ENCODE data around the gene RFC4. TPM values are rescaled to one million over a fixed set of nuclear protein-coding genes. Genes with fewer than 3 reads are reported as not detected.

Gene RFC4
- polyA plus RNA-seq, 6 donors from 2014 or later: 22.2 to 34.4 (median 25.0) TPM

- no peaks in the 10 kb centered on the region for H3K9me3 Mint-ChIP-seq
- peaks cover 0 to 5% (median 0%) of the 10 kb centered on the region in 3 donors for H3K27me3 Mint-ChIP-seq
- H3K4me3 Mint-ChIP-seq: peak overlapping the region in 4 of 8 donors; percentile 2 to 48 (median 20)
- ATAC-seq (ENCODE audit: low read depth in 2 of 2) (peak; percentile 53 to 74), DNase-seq (peak; percentile 1)
- peaks cover 5 to 6% (median 6%) of the 10 kb centered on the region in 3 donors for H3K4me1 Mint-ChIP-seq
- H3K36me3 Mint-ChIP-seq: no peaks in the 10 kb centered on the region
- H3K27ac Mint-ChIP-seq: peak overlapping the region in 2 of 6 donors; percentile 21 to 80
Observed at GRCh38 chr3:186746008-186746407, 60.3 kb downstream of the RFC4 start.

DNA sequence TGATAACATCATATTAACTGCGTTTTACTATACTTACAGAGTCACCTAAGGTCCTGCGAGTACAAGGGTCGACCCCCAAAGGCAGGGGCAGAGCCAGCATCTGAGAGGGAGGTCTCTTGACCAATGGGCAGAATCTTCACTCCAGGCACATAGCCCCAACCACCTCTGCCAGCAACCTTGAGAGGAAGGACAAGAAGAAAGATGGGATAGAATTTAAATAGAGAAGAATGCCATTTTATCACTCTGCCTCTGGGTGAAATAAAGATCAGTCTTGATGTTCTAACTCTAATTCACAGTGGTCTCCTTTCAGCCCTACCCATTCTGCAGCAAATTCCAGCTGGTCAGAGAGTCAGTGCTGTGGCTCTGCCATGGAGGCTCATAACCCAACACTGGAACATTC, 62.6 kb downstream of the RFC4 start:
- ATAC-seq (ENCODE audit: low read depth in 2 of 2) (no peak), DNase-seq (no peak)
- Mint-ChIP-seq H3K27me3 (peaks cover 0 to 18% (median 0%) of the 10 kb centered on the region in 3 donors), H3K9me3 (no peaks in the 10 kb centered on the region), H3K4me3 (no peak overlapping the region), H3K4me1 (peaks cover 5 to 6% (median 6%) of the 10 kb centered on the region in 3 donors), H3K27ac (no peak overlapping the region), H3K36me3 (no peaks in the 10 kb centered on the region)

DNA sequence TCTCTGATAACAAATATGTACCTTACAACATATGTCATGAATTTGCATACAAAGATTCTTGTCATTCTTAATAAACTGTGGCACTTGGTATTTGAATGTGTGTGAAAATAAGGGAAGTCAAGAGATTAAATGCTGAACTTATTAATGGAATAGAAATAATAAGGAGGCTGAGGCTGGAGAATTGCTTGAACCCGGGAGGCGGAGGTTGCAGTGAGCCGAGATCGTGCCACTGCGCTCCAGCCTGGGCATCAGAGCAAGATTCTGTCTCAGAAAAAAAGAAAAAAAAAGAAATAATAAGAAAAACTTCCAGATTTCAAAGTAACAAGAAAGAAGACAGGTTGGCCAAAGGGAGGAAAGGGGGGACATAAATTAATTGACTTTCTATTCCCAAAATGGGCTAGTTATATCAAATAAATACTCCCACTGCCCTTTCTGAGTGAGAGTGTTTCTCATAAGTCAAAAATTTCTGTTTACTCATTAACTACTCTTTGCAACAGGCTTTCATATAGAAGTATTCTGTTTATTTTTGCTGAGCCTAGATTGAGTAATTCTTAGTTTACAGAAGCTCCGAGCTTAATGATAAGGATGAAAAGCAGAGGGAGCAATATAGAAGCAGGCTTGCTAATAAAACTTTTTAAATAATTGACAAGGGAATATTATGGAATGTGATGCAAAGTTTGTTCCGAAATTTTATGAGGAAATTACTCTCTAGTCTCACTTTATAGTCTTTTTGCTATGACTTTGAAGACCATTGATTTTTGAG, 63.5 kb downstream of the RFC4 start:
- DNase-seq: no peak
- no peaks in the 10 kb centered on the region for H3K36me3 Mint-ChIP-seq
- no peak overlapping the region for H3K27ac Mint-ChIP-seq
- no peak overlapping the region for H3K4me3 Mint-ChIP-seq
- ATAC-seq (ENCODE audit: low read depth in 2 of 2): no peak
- H3K4me1 Mint-ChIP-seq: peaks cover 5 to 6% (median 6%) of the 10 kb centered on the region in 3 donors
- H3K9me3 Mint-ChIP-seq: no peaks in the 10 kb centered on the region
- H3K27me3 Mint-ChIP-seq: peaks cover 0 to 18% (median 0%) of the 10 kb centered on the region in 3 donors

Other genes starting within 250 kb of the RFC4 start
- gene TBCCD1, start 239.1 kb downstream of the RFC4 start, polyA plus RNA-seq (ENCODE audit: low read depth in 6 of 6): 10 to 100 TPM; 12.0 to 32.7 (median 19.7) TPM
- gene DNAJB11, start 235.8 kb downstream of the RFC4 start, polyA plus RNA-seq (ENCODE audit: low read depth in 6 of 6): 10 to 100 TPM; 31.3 to 41.1 (median 37.7) TPM
- gene AHSG, start 193.4 kb downstream of the RFC4 start, polyA plus RNA-seq (ENCODE audit: low read depth in 6 of 6): not detected
- not detected for gene FETUB, start 166.1 kb downstream of the RFC4 start, polyA plus RNA-seq (ENCODE audit: low read depth in 6 of 6)
- gene HRG, start 140.5 kb downstream of the RFC4 start, polyA plus RNA-seq (ENCODE audit: low read depth in 6 of 6): not detected
- gene KNG1, start 89.1 kb downstream of the RFC4 start, polyA plus RNA-seq (ENCODE audit: low read depth in 6 of 6): not detected
- 100 to 1,000 TPM; 194 to 296 (median 243) TPM for gene EIF4A2, start 22.9 kb downstream of the RFC4 start, polyA plus RNA-seq (ENCODE audit: low read depth in 6 of 6)
- not detected for gene ADIPOQ, start 36.2 kb upstream of the RFC4 start, polyA plus RNA-seq (ENCODE audit: low read depth in 6 of 6)
- gene ST6GAL1, start 124.0 kb upstream of the RFC4 start, polyA plus RNA-seq (ENCODE audit: low read depth in 6 of 6): 100 to 1,000 TPM; 210 to 330 (median 253) TPM

All from naive B cell (primary cell).